NT2/D1 (cell line): ENCODE measurements around the gene STX16.

Experiments used
- SUZ12 ChIP-seq: IDR thresholded peaks from 2 replicates; pipeline ENCODE4 v1.6.1; 2011; ENCODE audit not compliant: insufficient read length, insufficient read depth; ENCODE audit errors: extremely low read depth
- YY1 ChIP-seq: IDR thresholded peaks from 2 replicates; pipeline ENCODE4 v1.6.1; 2011; ENCODE audit not compliant: insufficient read length, insufficient read depth
- ZNF274 ChIP-seq: IDR thresholded peaks from 2 replicates; pipeline ENCODE4 v1.6.1; 2011; ENCODE audit warnings: mild to moderate bottlenecking, low read depth, low read length

DNA sequence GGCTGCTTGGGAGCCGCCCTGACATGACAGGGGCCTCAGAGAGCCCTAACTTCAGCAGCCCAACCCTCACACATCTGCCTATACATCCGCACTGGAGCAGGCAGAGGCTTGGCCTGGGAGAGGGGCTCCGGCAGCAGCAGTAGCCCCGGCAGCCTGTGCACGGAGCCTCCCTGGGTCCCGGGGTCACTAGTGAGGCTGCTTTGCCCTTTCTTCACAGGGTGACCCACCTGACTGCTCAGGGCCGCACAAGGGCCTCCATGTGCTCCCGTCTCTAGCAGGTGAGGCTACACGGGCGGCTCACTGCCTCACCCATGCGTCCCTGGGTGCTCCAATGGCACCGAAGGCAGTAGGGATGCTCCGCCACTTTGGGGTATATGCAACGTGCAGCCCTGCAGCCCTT lies 36.7 kb upstream of the STX16 start:
- TF ChIP-seq ZNF274 (no peak), SUZ12 (no peak), YY1 (no peak)
